Esophagus muscularis mucosa (tissue), 2 donors: ENCODE results near the gene GSTA4.

ENCODE experiments used
- POLR2A ChIP-seq: fragments of 450-650 bp; IDR thresholded peaks from one replicate; pipeline ENCODE4 v1.6.1; 2017; ENCODE audit warnings: antibody characterized with exemption, moderate library complexity, mild to moderate bottlenecking, low read depth
- POLR2AphosphoS5 ChIP-seq, 2 donors: sonication (generic); formaldehyde crosslinking; IDR thresholded peaks; one replicate each; pipeline ENCODE4 v1.6.1; 2017; ENCODE audit warnings: antibody characterized with exemption in 2 of 2

DNA sequence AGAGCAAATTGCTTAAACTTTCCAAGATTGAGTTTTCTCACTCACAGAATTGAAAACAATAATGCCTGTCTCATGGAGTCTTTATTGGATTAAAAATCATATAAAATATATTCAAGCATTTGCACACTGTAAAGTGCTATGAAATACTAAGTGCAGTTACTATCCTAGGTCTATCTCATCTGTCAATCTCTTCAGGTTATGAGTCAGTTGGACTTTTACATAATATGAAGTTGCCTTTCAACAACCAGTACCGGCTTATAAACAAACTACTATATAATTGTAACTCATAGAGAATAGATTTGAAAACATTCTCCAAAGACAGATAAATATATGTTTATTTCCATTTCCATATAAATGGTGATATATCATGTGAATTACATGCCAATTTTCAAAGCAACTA is 20.4 kb upstream of the GSTA4 start:
- TF ChIP-seq POLR2AphosphoS5 (IDR thresholded peaks at IDR 0.05) (no peak), POLR2A (no peak)
